HepG2 (cell line): ENCODE measurements around the gene UNKL. TPM values are rescaled to one million over a fixed set of nuclear protein-coding genes. Genes with fewer than 3 reads are reported as not detected.

Experiments
- ATAC-seq: fragments of 200-7000 bp; cut with Tn5 transposase; 3 replicates; pipeline ENCODE4 v1.9.1; 2020; ENCODE audit warnings: mild to moderate bottlenecking, moderate library complexity
- BruUV-seq: library from RNA; stranded (reverse); fragments of 400-500 nt; replicated peaks from 2 replicates; lab custom pipeline; 2021; lab: Mats Ljungman, UMichigan
- CTCF ChIA-PET: fragments of 300-600 bp; formaldehyde crosslinking; extraction: SDS; loops from one replicate; lab custom pipeline; 2021; ENCODE audit warnings: low total read pairs, inconsistent platforms, low intra/inter-chr PET ratio; lab: Yijun Ruan, JAX
- POLR2A ChIA-PET: fragments of 350-600 bp; sonication (Branson Sonifier 250); formaldehyde crosslinking; loops from one replicate; lab custom pipeline; 2020; ENCODE audit warnings: antibody characterized with exemption, inconsistent platforms; lab: Yijun Ruan, JAX
- DNase-seq: peaks from one replicate; pipeline ENCODE4 v3.0.0-alpha.2; 2015; ENCODE audit warnings: low spot score
- FAIRE-seq: peaks from 3 replicates; lab custom pipeline; 2011; peaks lifted over from hg19 to GRCh38; lab: Jason Lieb, UNC
- H2AFZ ChIP-seq: one replicate; pipeline ENCODE4 v1.6.1; 2011; ENCODE audit warnings: low read length, inconsistent platforms
- H3K27ac ChIP-seq: fragments of 300-600 bp; 3 replicates; pipeline ENCODE4 v1.8.0; 2011; ENCODE audit warnings: mixed run types, mild to moderate bottlenecking, mixed read lengths, low read length, inconsistent platforms; ENCODE audit not compliant: insufficient read depth; ENCODE audit errors: extremely low read length
- H3K27me3 ChIP-seq, 2 experiments: fragments of 200-600 bp in 1 of 2; 2 replicates in 1 of 2; 3 replicates in 1 of 2; pipeline versions ENCODE4 v1.6.0 to v1.8.0; 2011; ENCODE audit warnings: low read length in 2 of 2, mild to moderate bottlenecking in 2 of 2, moderate library complexity in 2 of 2, inconsistent platforms in 1 of 2; ENCODE audit not compliant: insufficient read depth in 2 of 2, control insufficient read depth in 1 of 2
- H3K36me3 ChIP-seq, 2 experiments: fragments of 200-600 bp in 1 of 2; replicated peaks in 1 of 2; 2 replicates in 1 of 2; 3 replicates in 1 of 2; pipeline versions ENCODE4 v1.5.1 to v1.8.0; 2011; ENCODE audit warnings: low read length in 2 of 2, inconsistent platforms in 1 of 2; ENCODE audit not compliant: insufficient read depth in 2 of 2, control insufficient read depth in 1 of 2
- H3K4me1 ChIP-seq: 2 replicates; pipeline ENCODE4 v1.5.1; 2012; ENCODE audit warnings: low read length, inconsistent platforms; ENCODE audit not compliant: insufficient read depth
- H3K4me2 ChIP-seq: 2 replicates; pipeline ENCODE4 v1.6.0; 2011; ENCODE audit warnings: low read depth, low read length, inconsistent platforms
- H3K4me3 ChIP-seq, 3 experiments: fragments of 200-600 bp in 1 of 3; sonication (generic), shearing (Covaris generic) in 1 of 3; replicated peaks in 1 of 3; 2 replicates each; pipeline ENCODE4 v1.5.1; 2011 to 2016; ENCODE audit warnings: low read length in 3 of 3, inconsistent platforms in 2 of 3, low read depth in 2 of 3, mild to moderate bottlenecking in 2 of 3, control low read depth in 1 of 3, mixed read lengths in 1 of 3; ENCODE audit not compliant: insufficient read depth in 1 of 3
- H3K79me2 ChIP-seq: one replicate; pipeline ENCODE4 v1.6.1; 2011; ENCODE audit warnings: low read length, inconsistent platforms; ENCODE audit not compliant: insufficient read depth
- H3K9ac ChIP-seq: 2 replicates; pipeline ENCODE4 v1.6.0; 2011; ENCODE audit warnings: mild to moderate bottlenecking, low read depth, low read length, inconsistent platforms; ENCODE audit not compliant: insufficient read depth
- H3K9me3 ChIP-seq: 2 replicates; pipeline ENCODE4 v1.5.1; 2012; ENCODE audit warnings: mild to moderate bottlenecking, low read length
- H4K20me1 ChIP-seq: 2 replicates; pipeline ENCODE4 v1.6.0; 2011; ENCODE audit warnings: inconsistent platforms, mild to moderate bottlenecking, low read length, moderate library complexity; ENCODE audit not compliant: insufficient read depth
- EHMT2 ChIP-seq: fragments of 200-600 bp; sonication (generic); IDR thresholded peaks from 2 replicates; pipeline ENCODE4 v1.7.0; 2017; ENCODE audit warnings: antibody characterized with exemption, low read depth, low read length, borderline replicate concordance
- SIN3B ChIP-seq: fragments of 150-350 bp; IDR thresholded peaks from 2 replicates; pipeline ENCODE4 v1.6.1; 2014; ENCODE audit warnings: low read length
- SNRNP70 ChIP-seq: fragments of 200-400 bp; formaldehyde crosslinking; IDR thresholded peaks from 2 replicates; pipeline ENCODE4 v1.6.1; 2017; ENCODE audit warnings: mild to moderate bottlenecking, low read depth, low read length, moderate library complexity
- SRSF4 ChIP-seq: fragments of 200-400 bp; formaldehyde crosslinking; IDR thresholded peaks from one replicate; pipeline ENCODE4 v1.6.1; 2018; ENCODE audit warnings: mild to moderate bottlenecking, low read depth, low read length, moderate library complexity; ENCODE audit not compliant: poor library complexity, severe bottlenecking
- TAF15 ChIP-seq: fragments of 200-400 bp; formaldehyde crosslinking; IDR thresholded peaks from one replicate; pipeline ENCODE4 v1.6.1; 2018; ENCODE audit warnings: mild to moderate bottlenecking, low read depth, low read length; ENCODE audit not compliant: poor library complexity, severe bottlenecking
- ZNF276 ChIP-seq: sonication (generic); formaldehyde crosslinking; IDR thresholded peaks from 2 replicates; pipeline ENCODE4 v1.4.0; 2020; ENCODE audit warnings: mild to moderate bottlenecking, low read depth, missing genetic modification reagents
- ZNF496 ChIP-seq: sonication (generic); formaldehyde crosslinking; IDR thresholded peaks from 2 replicates; pipeline ENCODE4 v1.8.1; 2023; ENCODE audit warnings: mild to moderate bottlenecking, moderate library complexity, missing genetic modification reagents; ENCODE audit not compliant: insufficient replicate concordance
- ZNF740 ChIP-seq: sonication (generic); formaldehyde crosslinking; IDR thresholded peaks from 2 replicates; pipeline ENCODE4 v1.4.0; 2020; ENCODE audit warnings: missing genetic modification reagents
- ZNF784 ChIP-seq: sonication (generic); formaldehyde crosslinking; IDR thresholded peaks from 2 replicates; pipeline ENCODE4 v1.5.1; 2020; ENCODE audit warnings: missing genetic modification reagents, mild to moderate bottlenecking, borderline replicate concordance
- ZNF878 ChIP-seq: sonication (generic); formaldehyde crosslinking; IDR thresholded peaks from 2 replicates; pipeline ENCODE4 v1.8.1; 2023; ENCODE audit warnings: mild to moderate bottlenecking, missing genetic modification reagents, moderate library complexity
- whole genome bisulfite sequencing: methylation state at CpG from one replicate; pipeline ENCODE4 v1.1.6; 2017; ENCODE audit warnings: low lambda C conversion rate; 5-methylcytosine and 5-hydroxymethylcytosine counted together
- in situ Hi-C: cut with HindIII; loops from 2 replicates; pipeline ENCODE4 v1.10.0; 2017; ENCODE audit warnings: low pct_unique_long_range_greater_than_20kb; ENCODE audit not compliant: extremely low pct_ligation_motif_present
- intact Hi-C: fragments of 100-400 bp; cut with micrococcal nuclease; formaldehyde crosslinking; loops from one replicate; pipeline ENCODE4 v1.10.0; 2022; ENCODE audit not compliant: unreplicated experiment
- polyA plus RNA-seq, 8 experiments: library from polyadenylated mRNA; depleted of rRNA in 3 of 8; stranded (reverse) in 7 of 8; unstranded in 1 of 8; fragments of >200 nt; fragmentation: Illumina TruSeq in 4 of 8; extraction: Trizol in 4 of 8; gene quantifications; 2 replicates each; pipeline versions ENCODE4 v1.2.1 to v1.2.3, GENCODE V29; 2011 to 2016; ENCODE audit warnings: low read depth in 4 of 8, missing spikeins in 1 of 8, mixed read lengths in 1 of 8; ENCODE audit not compliant: insufficient read depth in 1 of 8
- total RNA-seq, 5 experiments: library from RNA; depleted of rRNA; stranded (reverse); fragments of >200 nt; fragmentation: Illumina TruSeq; extraction: Trizol; gene quantifications; 2 replicates each; pipeline ENCODE4 v1.2.3, GENCODE V29; 2016; ENCODE audit warnings: low read depth in 1 of 5
- TF ChIP-seq, protein P1 (sequence below): IDR thresholded peaks from 2 replicates; pipeline ENCODE4 v1.6.1; 2016; ENCODE audit warnings: mild to moderate bottlenecking

The UNKL gene
- total and polyA plus RNA-seq, 2 of the 13 experiments (the other 11 are each of a cell fraction or from before 2014, with no cell fraction given) = 10.4 to 17.6 TPM

- DNase-seq (no peak), ATAC-seq (no peak), FAIRE-seq (no peak)
- Histone ChIP-seq H4K20me1 (no peaks in the 10 kb centered on the region), H3K4me1 (no peaks in the 10 kb centered on the region), H3K9ac (no peak overlapping the region), H3K9me3 (no peaks in the 10 kb centered on the region), H3K36me3 (peaks cover 4% of the 10 kb centered on the region in 2 experiments; a peak in 3 of 5 replicates), H2AFZ (no peak overlapping the region), H3K4me3 (no peak overlapping the region), H3K27me3 (no peaks in the 10 kb centered on the region), H3K27ac (no peak overlapping the region), H3K4me2 (no peak overlapping the region), H3K79me2 (no peaks in the 10 kb centered on the region)
- in situ Hi-C loops = no loop called here
- TF ChIP-seq TAF15 (no peak), ZNF740 (CRISPR knock-in tag) (no peak), EHMT2 (no peak), ZNF496 (CRISPR knock-in tag) (no peak), ZNF878 (CRISPR knock-in tag) (no peak), ZNF276 (CRISPR knock-in tag) (no peak), SRSF4 (no peak), SIN3B (no peak), ZNF784 (CRISPR knock-in tag) (no peak), SNRNP70 (no peak)
- TF ChIP-seq, protein P1, sequence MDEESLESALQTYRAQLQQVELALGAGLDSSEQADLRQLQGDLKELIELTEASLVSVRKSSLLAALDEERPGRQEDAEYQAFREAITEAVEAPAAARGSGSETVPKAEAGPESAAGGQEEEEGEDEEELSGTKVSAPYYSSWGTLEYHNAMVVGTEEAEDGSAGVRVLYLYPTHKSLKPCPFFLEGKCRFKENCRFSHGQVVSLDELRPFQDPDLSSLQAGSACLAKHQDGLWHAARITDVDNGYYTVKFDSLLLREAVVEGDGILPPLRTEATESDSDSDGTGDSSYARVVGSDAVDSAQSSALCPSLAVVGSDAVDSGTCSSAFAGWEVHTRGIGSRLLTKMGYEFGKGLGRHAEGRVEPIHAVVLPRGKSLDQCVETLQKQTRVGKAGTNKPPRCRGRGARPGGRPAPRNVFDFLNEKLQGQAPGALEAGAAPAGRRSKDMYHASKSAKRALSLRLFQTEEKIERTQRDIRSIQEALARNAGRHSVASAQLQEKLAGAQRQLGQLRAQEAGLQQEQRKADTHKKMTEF (CRISPR knock-in tag) = no peak
- POLR2A ChIA-PET = no interaction called here
- BruUV-seq = no TSS peak
- WGBS = 92% methylated on average over 17 of the region's 17 CpGs
- intact Hi-C loops = no loop called here
- CTCF ChIA-PET = no interaction called here
Measured at GRCh38 chr16:1392826-1393225, 21.7 kb downstream of the UNKL start.
